NCI-H1694 (cell line): ENCODE data around the gene SOX6.

Source experiments
- DNase-seq: peaks from one replicate; lab custom pipeline; 2025; lab: John Stamatoyannopoulos, UW

Gene SOX6

DNA sequence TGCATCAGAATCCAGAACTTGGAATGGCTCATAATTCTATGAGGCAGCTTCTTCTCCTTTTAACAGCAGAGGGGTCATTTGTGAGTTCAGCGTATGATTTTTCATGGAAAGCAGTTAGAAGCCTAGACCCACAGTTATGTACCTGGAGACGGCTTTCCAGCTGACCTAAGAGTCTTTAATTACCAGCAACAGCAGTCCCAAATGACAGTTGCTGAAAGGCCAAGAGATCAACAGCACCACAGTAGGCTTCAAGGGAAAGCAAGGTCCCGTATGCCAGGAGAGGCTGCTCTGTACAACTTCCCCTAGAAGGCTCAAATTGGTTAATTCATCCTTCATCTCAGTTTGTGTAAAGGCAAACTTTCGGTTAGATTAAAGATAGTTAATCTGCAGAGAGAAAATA, 363.0 kb downstream of the SOX6 start:
- DNase-seq = no peak

DNA sequence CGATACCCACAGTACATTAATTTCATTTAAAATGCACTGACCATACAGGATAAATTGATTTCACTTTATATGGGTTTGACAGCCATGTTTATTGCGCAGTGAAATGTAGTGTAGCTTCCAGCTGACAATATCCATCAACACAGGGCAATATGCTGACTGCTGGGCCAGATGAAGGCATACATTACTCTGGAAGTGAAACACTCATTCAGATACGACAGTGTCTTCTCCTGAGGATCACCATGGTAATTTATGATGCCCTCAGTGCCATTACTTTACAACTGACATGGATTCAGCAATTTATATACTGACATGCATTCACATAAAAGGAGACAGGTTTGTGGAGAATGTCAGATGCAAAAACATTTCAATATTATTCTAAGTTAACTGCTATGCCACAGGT, 365.1 kb downstream of the SOX6 start:
- no peak for DNase-seq

DNA sequence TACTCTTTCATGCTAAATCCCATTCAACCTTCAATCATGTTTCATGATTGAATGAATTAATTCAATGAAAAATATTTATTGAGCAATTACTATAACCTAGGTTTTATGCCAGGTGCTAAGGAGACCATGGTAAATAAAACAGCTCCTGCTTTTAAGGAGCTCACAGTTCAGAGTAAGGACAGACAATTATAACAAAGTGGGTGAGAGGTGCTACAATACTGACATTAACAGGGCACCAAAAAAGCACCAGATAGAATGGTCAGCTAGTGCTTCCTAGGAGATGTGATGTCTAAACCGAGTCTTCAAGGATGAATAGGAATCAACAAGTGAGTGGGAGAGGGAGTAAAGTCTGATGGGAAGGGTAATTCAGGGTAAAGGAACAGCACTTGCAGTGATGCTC, 366.7 kb downstream of the SOX6 start:
- no peak for DNase-seq

DNA sequence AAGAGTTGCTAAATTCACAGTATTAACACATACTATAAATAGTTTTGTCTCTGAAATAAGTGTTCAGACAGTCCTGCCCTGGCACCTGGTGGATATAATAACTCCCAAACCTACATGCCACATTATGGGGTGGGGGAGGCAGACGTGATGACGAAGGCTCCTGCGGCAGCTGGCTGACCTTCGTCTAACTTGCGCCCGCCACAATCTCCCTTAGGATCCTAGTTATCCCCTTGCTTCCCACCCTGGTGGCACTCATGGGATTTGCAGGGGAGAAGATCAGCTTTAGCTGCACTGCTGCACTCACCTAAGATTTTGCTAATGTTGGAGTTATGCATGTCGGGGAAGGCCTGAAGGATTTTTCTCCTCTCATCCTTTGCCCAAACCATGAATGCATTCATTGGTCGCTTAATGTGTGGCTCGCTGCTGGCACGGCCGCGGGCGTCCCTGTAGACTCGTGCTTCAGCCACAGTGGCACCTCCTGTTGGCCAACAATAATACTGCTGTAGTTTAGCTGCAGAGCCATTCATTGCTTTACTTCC, 367.6 kb downstream of the SOX6 start:
- DNase-seq = no peak

DNA sequence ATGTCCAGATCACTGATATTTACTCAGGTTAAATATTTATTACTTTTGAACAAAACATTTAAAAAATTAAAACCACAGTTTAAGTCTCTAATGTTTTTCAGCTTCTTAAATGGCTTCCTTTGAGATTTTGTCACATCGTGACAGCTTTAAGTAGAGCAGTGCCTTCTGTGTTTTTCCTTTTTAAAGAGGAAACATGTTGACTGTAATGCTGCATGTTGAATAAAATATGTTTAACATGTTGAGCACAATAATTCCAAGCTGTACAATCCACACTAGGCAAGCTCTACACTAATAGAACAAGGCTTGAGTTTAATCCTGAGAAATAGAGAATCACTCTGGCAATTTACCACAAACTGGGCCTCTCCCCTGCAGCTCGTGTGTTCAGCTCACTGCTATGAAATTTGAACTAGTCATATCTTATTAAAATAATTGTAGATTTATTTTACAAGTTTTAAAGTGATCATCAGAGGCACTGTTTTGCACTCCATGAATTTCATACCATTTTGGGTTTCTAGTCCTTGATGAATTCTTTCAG, 368.3 kb downstream of the SOX6 start:
- DNase-seq = no peak

DNA sequence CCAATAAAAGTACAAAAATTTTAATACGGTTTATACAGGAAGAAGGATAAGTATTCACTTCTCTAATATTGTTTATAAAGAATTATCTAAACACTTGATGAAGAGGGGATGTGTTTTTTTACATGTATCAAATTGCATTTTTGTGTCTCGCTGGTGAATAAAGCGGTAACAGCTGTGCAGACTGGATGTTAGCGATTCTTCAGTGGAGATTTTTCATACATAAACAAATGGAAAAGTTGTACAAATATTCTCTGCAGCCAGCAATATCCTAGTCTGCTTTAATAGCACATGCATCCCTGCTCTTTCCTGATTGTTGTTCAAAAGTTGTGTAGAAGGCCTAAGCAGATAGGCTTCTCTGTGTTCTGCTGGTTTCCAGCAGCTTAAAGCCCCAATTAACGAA, 369.3 kb downstream of the SOX6 start:
- DNase-seq = no peak

DNA sequence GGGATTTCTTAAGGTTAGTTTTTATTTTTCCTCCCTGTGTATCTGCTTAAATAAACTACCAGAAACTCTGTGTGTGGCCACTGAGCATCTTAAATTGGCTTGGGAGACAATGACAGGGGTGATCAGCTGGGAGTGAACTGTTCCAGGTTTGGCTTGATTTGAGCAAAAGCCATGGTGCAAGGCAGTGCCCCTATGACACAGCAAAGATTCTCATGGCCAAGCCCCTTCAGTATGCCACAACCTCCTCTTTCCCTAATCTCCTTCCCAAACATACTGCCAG, 370.5 kb downstream of the SOX6 start:
- DNase-seq = no peak

DNA sequence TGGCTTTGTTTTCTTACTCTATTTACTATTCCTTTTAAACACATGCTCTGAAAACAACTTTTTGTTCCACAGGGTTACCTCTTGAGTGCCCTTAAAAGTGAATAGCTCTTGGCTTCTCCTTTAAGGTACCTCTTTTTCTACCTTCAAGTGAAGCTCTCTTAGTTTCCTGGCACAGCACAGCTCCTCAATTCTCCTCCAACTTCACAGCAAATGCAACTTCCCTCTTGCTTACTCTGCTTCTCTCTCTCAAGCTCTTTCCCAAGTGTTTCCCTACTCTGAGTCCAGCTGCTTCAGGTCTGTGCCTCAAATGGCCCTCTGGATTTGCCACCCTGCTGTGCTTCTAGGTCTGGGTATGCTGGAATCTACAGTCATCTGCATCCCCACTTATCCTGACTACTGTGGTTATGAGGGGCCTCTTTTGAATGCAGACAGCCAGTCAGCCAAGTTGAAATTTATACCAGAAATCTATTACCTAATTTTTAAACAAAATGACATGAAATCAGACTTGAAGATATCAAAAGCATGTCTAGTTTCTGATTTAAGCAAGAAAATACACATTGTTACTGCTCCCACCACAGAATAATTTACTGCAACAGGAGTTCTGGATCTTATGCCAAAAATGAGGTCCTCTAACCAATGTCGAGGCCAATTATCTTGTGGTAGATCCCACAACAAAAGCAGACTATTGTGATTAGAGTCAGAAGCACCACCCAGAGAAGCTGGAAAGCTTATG, 371.1 kb downstream of the SOX6 start:
- DNase-seq = no peak

DNA sequence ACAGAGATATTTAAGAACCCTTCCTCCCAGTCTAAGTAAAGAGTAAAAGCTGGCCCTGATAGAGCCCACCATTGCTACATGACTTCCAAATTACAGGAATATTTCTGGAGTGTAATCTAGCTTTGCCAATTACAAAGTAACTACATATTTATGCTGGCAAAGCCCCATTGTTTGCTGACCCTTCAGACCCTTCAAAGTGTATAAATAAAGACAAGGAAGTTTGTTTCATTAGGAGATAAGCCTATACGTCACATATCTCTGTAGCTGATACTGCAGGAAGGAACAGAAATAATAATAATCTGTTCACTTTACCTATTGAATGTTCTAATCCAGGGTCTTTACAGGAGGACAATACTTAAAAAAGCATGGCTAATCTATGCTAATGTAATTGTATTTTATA, 375.1 kb downstream of the SOX6 start:
- no peak for DNase-seq

DNA sequence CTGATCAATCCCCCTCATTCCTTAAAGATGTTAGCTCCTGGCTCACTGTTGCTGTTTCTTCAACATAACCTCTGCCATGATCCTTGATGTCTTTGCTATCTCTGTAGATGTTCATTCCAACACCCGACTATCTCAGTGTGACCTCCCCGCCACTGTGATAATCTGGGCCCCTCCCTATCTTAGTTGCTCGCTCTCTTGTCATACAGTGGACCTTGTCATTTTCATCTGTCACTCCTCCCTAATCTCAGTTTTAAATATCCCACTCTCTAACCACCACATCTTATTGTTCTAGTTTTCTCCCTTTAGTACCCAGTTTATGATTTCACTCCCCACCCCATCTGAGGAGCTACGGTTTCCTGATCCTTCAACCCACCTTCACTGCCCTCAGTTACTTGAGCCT, 379.2 kb downstream of the SOX6 start:
- DNase-seq = no peak

DNA sequence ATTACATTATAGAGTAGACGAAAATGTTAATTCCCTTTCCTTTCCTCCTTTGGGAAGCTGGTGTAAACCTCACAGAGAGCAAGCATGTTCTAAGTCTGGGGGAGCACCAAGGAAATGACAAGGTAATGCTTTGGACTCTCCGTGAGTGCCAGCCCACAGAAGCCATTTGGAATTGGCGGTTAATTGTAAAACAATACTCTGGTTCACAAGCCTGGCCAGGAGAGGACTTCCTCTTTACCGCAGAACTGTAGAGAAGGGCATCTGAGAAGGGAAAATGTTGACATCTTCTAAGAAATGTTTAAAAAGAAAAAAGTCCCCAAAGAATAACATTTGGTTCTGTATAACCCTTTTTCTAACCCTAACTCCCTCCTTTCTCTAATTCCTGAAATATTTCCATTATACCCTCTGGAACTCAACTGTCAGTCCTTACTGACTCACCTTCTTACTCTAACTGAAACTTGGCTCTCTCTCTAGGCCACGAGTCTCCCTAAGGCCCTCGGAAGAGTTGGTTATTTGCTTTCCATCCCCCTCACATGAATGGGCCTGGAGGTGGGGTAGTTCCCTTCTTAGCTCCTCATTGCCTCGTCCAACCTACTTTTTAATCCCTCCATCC, 379.8 kb downstream of the SOX6 start:
- no peak for DNase-seq

DNA sequence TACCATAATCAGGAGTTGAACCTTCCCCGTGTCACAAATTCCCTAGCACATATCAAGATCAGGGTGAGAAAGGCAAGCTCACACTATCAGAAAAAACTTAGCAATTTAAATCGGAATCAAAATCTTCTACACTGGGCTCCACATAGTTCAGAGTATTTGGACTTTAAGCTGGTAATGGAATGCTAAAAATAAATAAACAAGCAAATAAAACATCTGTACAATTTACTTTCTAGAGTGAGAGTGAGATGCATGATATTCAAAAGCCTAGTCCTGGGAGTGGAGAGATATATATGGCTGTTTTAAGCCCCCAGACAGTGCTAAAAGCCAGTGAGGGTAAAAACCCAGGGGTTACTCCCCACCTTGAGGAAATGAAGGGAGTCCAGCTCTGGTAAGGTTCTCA, 380.6 kb downstream of the SOX6 start:
- DNase-seq = no peak

DNA sequence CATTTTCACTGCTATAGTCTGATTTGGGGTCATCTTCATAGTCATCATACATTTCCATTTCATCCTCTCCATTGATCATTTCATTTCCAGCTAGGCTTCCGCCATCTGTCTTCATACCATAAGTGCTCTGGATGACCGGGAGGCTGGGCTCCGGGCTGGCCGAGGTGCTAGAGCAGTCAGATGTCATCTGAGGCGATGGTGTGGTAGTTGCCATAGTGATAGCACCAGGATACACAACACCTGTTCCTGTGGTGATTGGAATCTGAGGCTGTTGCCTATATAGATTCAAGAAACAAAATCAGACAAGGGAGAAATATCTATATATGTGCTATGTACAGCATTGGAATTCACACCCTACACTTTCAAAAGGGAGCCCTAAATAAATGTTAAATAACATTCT, 383.5 kb downstream of the SOX6 start:
- DNase-seq = no peak

DNA sequence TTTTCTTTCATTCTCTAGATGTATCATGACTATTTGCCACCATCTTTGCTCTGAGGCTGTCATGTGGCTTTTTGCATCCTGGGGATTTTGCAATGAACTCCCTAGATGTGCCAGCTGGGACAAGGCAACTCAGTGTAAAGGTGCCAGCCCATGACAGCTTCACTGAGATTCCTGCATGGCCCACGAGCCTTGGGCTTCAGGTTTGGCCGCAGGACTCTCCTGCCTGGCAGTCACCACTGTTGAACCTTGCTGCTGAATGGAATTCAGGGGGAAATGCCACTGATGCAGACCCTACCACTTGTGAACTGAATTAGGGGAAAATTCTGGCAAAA, 385.2 kb downstream of the SOX6 start:
- DNase-seq = no peak

DNA sequence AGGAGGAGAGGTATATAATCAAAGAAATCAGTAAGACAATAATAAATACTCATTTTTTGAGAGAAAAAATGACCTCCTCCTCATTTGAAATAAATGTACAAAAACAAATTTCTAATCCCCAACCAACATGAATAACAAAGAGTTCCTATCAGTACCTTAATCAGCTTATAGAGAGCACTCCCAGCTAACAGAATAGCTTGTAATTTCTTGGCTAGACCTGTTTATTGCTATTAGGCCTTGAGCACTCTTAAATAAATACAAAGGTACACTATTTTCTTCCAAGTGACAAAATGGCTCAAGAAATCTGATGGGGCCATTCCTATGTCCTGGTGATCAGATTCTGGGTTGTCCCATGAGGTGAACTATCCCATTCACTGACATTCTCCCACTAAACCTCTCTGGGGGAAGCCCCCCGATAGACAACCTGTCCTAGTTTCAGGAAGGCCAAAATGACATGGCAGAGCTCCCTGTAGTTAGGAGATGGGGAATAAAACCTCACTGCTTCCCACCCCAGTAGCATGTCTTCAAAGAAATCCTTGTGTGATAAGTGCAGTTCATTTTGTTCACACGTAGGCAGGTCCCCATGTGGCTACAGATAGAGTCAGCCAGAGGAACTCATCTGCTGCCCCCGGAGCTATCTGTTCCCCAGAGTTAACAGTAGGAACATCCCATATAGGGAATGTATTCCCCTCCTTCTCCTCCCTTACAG, 385.7 kb downstream of the SOX6 start:
- no peak for DNase-seq

DNA sequence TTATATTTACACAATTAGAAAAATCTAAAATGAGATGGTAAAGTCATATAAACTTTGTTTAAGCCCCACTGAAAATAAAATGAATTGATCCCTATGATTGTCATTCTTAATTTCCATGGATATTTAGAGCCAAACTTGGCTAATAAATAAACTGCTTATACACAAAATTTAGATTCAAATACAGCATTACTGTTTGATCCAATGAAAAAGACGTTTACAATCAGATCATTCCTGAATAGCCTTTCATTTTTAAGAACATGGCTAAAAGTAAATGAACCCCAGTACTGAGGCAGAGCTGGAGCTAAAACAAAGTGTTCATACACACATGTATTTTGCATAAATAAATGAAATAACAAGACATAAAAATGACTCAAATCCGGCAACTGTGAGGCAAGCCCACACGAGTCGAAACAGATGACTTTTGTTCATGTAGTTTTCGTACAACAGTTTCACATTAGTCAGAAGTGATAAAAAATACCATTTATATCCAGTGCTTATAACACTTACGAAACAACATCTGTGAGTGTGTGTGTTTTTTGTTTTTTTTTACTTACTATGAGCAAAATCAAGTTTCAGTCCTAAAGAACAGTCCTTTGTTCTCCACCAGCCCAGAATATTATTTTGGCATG, 386.5 kb downstream of the SOX6 start:
- no peak for DNase-seq

DNA sequence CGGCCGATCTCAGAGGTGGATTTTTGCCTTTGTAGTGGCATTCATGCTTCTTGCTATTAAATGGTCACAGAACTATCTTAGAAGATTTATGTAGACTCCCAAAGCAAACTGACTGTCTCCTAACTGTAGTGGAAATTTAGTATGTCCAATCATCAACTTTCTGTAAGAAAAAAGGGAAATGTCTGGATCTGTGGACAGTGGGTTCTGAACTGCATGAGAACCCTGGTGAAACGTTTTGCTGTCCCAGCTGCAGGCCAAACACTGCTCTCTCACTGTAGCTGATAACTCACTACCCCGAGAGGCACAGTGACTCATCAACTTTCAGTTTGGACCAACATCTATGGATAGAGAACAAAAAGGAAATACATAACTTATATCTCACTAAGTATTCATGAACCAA, 387.1 kb downstream of the SOX6 start:
- no peak for DNase-seq

DNA sequence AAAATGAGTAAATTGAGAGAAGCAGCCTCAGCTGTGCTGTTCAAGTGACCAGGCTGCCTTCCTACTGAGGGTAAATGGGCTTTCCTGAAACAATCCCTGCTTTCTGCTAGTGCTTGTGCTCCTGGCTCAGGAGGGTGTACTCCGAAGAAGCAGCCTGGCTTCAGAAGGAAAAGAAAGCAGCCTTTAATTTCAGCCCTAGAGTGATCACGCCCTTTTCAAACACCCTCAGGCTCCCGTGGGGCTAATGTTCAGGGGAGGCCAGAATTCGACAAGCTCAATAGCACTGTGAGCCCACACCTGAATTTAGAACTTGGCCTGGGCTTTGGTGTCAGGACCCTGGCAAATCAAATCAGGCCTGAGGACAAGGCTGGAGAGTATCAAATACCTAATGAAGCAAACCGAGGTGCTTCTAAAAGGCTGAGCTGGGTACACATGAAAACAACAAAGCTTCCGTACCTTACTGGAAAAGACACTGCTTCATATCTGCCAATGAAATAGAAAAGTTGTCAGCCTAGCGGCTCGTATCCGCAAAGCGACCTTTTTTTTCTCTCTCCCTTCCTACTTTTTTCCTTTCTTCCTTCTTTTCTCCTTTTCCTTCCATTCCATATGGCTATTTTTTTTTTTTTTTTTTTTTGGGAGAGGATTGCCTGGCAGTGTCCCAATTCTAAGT, 387.8 kb downstream of the SOX6 start:
- DNase-seq = no peak

DNA sequence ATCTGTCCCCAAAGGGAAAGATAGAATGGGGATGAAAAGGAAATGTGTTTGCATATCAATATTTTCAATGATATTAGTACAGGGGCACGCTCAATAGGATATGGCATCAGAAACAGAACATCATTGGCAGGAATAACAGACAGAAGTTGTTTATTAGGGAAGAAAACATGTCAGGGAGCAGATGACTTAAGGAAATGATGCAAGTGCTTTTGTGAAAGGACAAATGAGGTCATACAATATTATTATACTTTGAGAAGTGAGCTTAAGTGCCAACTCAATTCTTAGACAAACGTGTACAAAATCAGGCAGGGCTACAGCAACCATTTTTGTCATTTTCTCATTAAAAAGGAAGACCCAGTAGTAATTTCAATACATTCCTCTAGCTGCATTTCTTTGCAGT, 388.4 kb downstream of the SOX6 start:
- DNase-seq = no peak

DNA sequence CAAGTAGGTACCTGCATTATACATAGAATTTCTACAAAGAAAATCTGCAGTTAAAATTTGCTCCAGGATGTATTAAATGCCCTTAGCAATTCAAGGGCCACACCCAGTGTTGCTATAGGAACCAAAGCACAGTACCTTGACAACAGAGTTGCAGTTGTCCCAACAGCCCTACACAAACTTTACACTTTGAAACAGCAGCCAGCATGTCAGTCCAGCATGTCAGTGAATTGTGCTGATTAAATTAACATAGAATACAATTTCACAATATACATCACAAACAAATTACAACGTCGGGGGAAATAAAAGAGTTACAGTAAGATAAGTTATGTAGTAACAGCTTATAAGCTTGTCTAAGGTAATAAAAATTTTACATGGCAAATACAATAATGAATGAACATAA, 389.2 kb downstream of the SOX6 start:
- no peak for DNase-seq

DNA sequence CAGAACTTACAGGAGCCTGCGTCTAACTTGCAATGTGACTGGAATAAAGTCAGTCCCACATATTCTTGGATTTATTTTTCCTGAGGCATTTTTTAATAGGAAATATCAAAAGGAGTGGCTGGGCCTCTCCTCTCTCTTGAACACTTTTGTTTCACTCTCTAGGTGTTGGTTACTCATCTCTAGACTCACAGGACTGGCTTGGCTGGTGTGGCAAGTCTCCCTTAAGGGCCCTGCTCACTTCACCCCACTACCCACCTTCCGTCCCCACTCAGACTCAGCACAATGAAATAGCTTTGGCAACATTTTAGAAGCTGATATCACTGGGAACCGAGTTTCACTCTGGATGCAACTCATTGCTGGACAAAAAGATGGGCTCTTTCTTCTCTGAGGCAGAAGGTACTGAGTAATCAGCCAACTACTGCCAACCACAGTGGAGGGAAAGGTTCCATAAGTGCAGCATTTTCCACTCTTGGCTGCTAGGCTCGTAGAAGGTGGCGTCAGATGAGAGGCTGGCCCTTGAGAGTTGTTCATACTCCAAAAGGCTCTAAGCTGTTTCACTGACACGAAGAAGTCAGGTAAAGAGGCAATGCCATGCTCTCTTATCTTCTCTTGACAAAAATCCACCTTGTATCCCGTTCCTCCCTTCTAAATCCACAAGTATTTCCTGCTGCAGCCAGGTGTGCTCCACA, 390.6 kb downstream of the SOX6 start:
- DNase-seq = no peak

DNA sequence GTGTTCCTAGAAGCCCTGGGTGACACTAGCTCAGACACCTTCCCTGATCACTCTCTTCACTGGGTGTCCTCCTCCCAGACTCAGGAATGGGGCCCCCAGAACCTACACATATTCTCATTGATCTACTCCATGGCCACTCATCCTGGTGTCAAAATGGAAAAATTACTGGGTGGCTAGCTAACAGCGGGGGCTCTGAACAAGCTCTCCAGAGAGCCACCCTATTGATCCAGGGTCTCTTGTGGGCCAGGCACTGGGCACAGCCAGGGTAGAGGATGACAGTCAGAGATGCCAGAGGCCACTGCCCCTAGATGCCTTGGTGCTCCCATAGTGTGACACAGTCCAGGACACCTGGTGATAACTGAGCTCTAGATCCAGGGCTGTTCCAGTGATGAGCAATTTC, 393.1 kb downstream of the SOX6 start:
- no peak for DNase-seq
